Measurements from ENCODE around the gene MAPKAP1. TPM values are rescaled to one million over a fixed set of nuclear protein-coding genes. Genes with fewer than 3 reads are reported as not detected.
A peak's percentile ranks its signal among the peaks of the same experiment; 100 is the strongest.
"Not testable (repeated sequence)": the region's sequence is repeated elsewhere in the genome, so short reads cannot be mapped to it uniquely, and the experiment has no call there.

The MAPKAP1 gene
- total RNA-seq, 1 experiment from 2014 or later, result 148 TPM

DNA sequence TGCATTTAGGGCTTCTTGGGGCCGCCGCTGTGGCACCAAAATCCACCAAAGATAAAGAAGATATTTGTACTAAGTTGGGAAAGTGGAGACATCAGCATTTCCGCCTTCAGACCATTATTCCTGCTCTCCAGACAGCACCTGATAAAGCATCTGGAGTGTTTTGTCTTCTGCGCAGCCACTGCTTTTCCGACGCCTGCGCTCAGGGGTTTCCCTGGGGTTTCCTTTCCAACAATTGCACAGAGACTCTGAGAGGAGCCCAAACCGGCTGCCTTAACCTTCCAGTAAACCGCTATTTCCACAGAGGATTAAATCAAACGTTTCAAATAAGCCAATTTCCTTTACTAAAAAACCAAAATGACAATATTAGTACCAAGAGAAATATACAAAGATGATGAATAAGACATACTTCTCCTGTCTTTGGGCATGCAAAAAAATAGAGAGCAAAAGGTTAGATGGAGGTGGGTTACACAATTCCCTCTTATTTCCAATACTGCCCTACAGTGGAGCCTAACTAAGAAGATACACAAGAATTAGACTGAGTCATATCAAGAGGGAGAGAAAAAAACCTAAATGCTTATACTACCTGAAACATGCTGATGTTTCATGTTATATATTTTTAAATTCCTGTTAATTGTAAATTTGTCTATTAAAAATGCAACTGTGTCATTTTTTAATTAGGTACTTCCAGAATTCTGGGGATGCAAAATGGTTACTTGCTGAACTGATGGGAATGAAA lies 98.4 kb downstream of the MAPKAP1 start:
- no peak for DNase-seq (ENCODE audit: low read depth)

DNA sequence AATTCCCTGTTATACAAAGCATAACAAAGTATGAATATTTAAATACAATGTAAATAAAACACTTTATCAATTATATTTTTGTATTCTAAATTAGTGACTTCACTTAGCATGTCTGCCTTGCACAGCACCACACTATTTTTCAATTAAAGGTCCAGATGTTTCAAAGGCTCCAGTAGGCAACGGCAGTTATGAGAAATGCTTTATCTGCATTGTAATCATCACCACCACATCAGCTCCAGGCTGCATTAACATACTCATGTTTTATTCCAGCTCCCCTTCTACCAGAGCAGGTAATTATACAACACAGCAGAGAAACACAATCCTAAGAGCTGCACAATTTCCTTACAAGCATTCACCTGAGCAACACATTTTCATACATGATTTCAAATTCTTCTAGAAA lies 102.8 kb downstream of the MAPKAP1 start:
- DNase-seq (ENCODE audit: low read depth), result no peak

GRCh38 chr9:125603478-125604021 lies 103.5 kb downstream of the MAPKAP1 start:
- DNase-seq (ENCODE audit: low read depth), result no peak

DNA sequence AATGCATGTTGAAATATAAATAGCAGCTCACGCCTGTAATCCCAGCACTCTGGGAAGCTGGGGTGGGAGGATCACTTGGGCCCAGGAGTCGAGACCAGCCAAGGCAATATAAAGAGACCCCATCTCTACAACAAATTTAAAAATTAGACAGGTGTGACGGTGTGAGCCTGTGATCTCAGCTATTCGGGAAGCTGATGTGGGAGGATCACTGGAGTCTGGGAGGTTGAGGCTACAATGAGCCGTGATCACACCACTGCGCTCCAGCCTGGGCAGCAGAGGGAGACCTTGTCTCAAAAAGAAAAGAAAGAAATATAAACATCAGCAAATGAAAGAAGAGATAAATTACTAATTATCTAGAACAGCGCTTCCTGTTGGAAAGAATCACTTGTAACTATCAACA lies 105.0 kb downstream of the MAPKAP1 start:
- no peak for DNase-seq (ENCODE audit: low read depth)

- DNase-seq (ENCODE audit: low read depth), result peak; percentile 26
These were observed 106.8 kb downstream of the MAPKAP1 start for GRCh38 chr9:125600194-125600593.

DNA sequence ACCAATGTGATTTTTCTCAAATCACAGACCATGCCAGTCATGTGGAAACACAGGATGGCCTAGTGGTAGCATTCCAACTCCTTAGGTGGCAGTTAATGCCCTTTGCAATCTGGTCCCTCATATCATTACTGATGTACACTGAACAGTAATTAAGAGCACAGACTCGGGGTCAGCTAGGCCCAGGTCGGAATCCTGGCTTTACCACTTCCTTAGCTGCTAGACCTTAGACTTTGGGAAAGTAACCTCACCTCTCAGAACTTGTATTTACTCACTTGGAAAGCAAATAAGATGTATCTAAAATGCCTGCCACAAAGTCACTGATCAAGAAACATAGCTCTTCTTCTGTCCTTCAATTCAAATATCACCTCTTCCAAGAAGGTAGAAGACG lies 112.8 kb downstream of the MAPKAP1 start:
- no peak for DNase-seq (ENCODE audit: low read depth)

DNA sequence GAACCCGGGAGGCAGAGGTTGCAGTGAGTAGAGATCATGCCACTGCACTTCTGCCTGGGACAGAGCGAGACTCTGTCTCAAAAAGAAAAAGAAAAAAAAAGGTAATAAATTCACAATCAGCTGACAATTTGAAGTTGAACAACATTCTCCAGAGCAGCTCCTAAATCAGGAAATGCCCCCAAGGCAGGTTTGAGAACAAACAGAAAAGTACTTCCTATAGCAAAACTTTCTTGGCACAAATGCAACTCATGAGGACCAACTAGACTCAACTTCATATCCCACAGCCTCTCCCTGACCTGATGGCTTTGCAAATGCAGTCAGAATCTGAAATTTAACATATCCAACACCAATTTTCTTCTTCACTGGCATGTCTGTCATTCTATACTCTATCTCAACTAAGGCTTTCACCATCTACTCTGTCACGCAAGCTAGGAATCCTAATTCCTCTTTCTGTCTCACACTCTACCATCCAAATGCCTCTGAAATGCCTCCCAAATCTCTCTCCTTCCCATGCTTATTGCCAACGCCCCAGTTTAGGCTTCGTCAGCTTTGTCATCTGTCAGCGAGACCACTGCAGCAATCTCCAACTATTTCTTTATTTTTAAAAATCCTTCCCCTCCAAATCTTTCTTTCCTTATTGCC lies 113.3 kb downstream of the MAPKAP1 start:
- no peak for DNase-seq (ENCODE audit: low read depth)

- DNase-seq (ENCODE audit: low read depth), result no peak
These were observed 115.1 kb downstream of the MAPKAP1 start for GRCh38 chr9:125591888-125592287.

GRCh38 chr9:125591245-125591644 lies 115.8 kb downstream of the MAPKAP1 start:
- no peak for DNase-seq (ENCODE audit: low read depth)

GRCh38 chr9:125589287-125589686 lies 117.7 kb downstream of the MAPKAP1 start:
- no peak for DNase-seq (ENCODE audit: low read depth)

GRCh38 chr9:125587819-125588460 lies 119.1 kb downstream of the MAPKAP1 start:
- no peak for DNase-seq (ENCODE audit: low read depth)

DNA sequence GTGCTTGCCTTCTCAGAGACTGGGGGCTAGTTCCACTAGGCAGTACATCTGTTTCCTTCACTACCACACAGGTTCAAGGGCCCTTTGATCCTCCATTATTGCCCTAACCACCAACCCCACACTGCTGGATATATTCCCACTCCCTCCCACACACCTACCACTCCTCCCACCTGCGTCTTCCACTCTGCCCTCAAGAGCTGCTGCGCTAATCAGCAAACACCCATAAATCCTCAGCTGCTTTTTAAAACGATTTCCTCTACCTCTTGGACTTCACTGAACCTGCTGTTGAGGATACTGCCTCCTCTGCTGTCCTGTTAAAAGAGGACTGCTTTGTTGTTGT lies 120.9 kb downstream of the MAPKAP1 start:
- no peak for DNase-seq (ENCODE audit: low read depth)

DNA sequence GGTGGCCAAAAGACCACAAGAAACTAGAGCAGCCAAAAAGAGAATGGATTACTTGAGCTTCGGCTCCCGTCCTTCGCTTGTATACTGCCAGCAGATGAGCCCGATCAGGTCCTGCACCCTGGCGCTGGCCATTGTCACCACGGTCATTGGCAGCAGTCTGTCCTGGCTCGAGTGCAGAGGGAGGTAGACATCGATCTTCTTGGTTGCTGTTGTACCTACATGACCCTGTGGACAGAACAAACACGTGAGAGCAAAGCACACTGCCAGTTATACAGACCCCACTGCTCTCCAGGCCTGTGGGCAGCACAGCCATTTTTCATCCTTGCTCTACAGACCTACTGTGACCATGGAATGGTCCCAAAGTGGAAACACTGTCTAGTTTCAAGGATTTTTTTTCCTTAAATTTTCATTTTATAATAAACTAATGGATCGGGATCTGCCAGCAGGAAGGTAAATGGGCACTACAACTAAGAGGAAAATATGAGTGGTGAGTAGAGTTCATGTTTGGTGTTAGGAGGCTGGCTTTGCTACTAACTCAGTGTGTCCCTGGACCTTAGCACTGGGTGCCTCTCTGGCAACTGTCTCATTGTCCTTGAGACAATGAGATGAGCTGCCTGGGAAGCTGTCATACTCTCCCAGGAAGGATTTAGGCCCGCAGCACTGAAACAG lies 121.4 kb downstream of the MAPKAP1 start:
- DNase-seq (ENCODE audit: low read depth), result no peak

DNA sequence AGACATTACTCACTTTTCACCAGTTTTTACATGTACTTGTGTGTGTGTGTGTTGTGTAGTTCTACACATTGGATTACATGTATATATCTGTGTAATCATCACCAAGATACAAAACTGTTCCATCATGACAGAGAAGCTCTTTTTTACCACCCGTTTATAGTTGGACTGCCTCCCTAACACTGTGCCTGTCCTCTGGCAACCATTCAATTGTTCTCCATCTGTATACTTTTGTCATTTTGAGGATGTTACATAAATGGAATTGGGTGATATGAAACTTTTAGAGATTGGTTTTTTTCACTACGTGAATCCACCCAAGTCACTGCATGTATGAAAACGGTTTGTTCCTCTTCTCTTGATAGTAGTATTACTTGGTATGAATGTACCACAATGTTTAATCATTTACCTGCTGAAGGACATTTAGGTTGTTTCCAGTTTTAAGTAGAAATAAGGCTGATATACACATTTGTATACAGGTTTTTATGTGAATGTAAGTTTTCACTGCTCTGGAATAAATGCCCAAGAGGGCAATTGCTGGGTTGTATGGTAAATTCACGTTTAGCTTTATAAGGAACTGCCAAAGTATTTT lies 126.2 kb downstream of the MAPKAP1 start:
- no peak for DNase-seq (ENCODE audit: low read depth)

GRCh38 chr9:125579030-125579932 lies 127.7 kb downstream of the MAPKAP1 start:
- no peak for DNase-seq (ENCODE audit: low read depth)

DNA sequence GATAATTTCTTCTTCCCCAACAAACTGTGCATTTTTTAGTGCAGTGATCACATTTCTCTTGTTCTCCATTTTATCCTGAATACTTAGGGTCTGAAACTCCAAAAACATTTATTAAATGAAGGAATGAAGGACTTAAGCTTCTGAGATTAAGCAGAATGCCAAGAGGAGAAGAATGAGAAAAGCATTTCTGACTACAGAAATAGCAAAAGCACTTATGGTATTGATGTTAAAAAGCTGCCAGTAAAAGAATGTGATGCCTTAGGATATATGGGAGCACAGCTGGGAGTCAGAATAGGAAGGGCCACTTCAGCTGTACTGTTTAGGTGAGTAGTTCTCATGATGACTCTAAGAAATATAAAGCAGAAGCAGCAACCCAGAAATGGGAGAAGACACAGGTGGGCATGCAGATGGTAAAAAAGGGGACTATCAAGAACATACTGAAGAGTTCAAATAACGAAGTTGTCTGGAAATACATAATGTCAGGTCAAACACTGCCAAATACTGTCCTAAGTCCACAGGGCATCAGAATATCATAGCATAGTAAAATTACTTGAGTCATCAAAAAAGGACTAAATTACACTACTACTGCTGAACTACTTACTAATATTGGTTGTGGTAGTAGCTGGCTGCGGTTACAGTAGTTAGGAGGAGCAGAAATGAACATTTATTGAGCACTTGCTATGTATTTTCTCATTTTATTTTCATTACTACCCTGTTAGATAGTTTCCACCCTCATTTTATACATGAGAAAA lies 132.7 kb downstream of the MAPKAP1 start:
- DNase-seq (ENCODE audit: low read depth), result no peak

DNA sequence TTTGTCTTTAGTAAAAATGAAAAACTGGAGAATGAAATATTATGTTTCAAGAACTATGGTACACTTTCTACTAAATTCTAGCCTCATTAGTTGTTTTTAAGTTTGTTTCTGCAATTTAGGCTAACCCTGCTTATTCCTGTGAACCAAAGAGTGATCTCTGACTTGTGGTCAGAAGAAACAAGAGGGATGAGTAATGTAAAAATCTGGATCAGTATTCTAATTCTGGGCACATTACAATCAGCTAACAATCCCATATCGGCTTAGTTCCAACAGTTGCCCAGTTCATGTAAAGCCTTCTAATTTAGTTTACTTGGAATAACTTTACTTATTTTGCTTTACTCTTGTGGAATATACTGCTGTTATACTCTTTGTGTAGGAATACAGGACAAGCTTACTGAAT lies 134.5 kb downstream of the MAPKAP1 start:
- peak; percentile 35 for DNase-seq (ENCODE audit: low read depth)

DNA sequence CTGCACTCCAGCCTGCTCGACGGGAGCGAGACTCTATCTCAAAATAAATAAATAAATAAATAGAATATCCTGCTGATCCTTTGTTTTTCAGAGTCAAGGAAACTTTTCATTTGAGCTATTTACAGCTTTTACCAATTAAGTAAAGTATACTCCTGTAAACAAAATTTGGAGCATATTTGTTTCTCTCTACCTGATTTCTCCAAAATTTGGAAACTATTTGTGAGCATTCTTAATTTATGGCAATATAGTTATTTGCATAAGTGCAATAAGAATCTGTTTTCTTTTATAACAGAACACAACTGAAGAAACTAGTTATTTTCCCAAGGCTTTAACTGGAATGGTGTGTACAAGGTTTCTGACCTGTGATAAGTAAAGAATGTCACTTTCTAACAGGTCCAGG lies 135.2 kb downstream of the MAPKAP1 start:
- not testable (repeated sequence) for DNase-seq (ENCODE audit: low read depth)

GRCh38 chr9:125570246-125570645 lies 136.8 kb downstream of the MAPKAP1 start:
- DNase-seq (ENCODE audit: low read depth), result no peak

DNA sequence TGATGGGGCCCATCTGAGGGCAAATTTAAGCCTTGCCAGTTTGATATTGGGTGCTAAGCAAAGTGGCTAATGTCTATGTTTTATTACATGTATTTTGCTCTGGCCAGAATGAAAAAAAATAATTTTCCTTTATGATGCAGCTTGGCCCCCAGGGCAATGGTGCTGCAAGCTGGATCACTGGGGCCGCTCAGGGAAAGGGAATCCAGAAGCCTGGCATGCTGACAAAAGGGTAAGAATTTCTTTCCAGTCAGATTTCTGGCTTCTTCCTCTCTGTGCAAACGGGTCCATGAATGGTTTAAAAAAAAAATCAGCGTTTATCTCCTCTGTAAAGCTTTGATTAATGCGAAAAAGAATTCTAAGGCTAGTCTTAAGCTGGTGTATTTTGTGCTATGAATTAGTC lies 138.4 kb downstream of the MAPKAP1 start:
- DNase-seq (ENCODE audit: low read depth), result no peak

All from LHCN-M2 (cell line).